Activated CD8-positive, alpha-beta memory T cell treated with anti-CD3 and anti-CD28 coated beads, Interleukin-2, amount 50 U/mL, for 24 hours (primary cell): Measurements from ENCODE around the gene NDUFS7.
"Not testable (repeated sequence)": the region's sequence is repeated elsewhere in the genome, so short reads cannot be mapped to it uniquely, and the experiment has no call there.

ENCODE experiments used
- DNase-seq: peaks from one replicate; pipeline ENCODE4 v3.0.0-alpha.2; 2020; ENCODE audit errors: extremely low read depth

NDUFS7 gene

GRCh38 chr19:1432507-1432887, 48.8 kb downstream of the NDUFS7 start:
- DNase-seq, result no peak

- DNase-seq, result no peak
Measured at GRCh38 chr19:1433119-1434039, 49.7 kb downstream of the NDUFS7 start.

GRCh38 chr19:1434040-1434366, 50.3 kb downstream of the NDUFS7 start:
- no peak for DNase-seq

GRCh38 chr19:1434577-1435060, 50.9 kb downstream of the NDUFS7 start:
- no peak for DNase-seq

- no peak for DNase-seq
Measured at GRCh38 chr19:1435378-1435989, 51.8 kb downstream of the NDUFS7 start.

GRCh38 chr19:1437609-1438008, 53.9 kb downstream of the NDUFS7 start:
- no peak for DNase-seq

GRCh38 chr19:1438035-1438932, 54.6 kb downstream of the NDUFS7 start, which contains the start of gene RPS15:
Gene RPS15, plus strand, starts transcription at chr19:1438396. Its CDS starts 30 bp downstream, at chr19:1438426.
- peak; percentile 82 for DNase-seq

GRCh38 chr19:1438933-1439354, 55.2 kb downstream of the NDUFS7 start:
- DNase-seq, result no peak

- DNase-seq, result not testable (repeated sequence)
Measured at GRCh38 chr19:1439525-1440417, 56.1 kb downstream of the NDUFS7 start.

GRCh38 chr19:1440418-1440801, 56.7 kb downstream of the NDUFS7 start:
- no peak for DNase-seq

- DNase-seq, result no peak
Measured at GRCh38 chr19:1441022-1441426, 57.3 kb downstream of the NDUFS7 start.

- no peak for DNase-seq
Measured at GRCh38 chr19:1441677-1442438, 58.2 kb downstream of the NDUFS7 start.
